ENCODE results near the gene CDKN2B. TPM values are rescaled to one million over a fixed set of nuclear protein-coding genes. Genes with fewer than 3 reads are reported as not detected.

The CDKN2B gene
- total and polyA plus RNA-seq, 2 of the 4 experiments (the other 2 are of a cell fraction): 3.6 to 8.2 TPM

DNA sequence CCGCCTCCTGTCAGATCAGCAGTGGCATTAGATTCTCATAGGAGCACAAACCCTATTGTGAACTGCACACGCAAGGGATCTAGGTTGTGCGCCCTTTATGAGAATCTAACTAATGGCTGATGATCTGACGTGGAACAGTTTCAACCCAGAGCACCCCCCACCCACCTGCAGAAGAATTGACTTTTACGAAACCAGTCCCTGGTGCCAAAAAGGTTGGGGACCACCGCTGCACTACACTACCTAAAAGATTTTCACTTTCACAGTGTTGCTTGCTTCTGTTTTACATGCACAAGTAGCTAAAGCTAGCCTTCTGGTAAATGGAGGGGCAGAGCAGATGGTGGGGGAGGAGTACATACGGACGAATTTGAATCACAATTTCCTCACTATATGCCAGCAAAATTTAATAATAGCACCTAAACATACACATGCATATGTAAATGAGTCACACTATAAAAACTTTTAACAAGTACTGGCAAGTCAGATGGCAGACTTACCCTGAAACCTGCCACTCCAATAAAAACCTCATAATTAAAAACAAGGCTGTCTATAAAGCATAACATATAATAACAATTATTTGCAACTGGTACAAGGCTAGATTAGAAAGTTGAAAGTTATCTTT lies 24.0 kb upstream of the CDKN2B start:
- peaks cover 2% of the 10 kb centered on the region for H3K9me1 ChIP-seq (ENCODE audit: insufficient read depth, low read length)
- no peak overlapping the region for H4K8ac ChIP-seq (ENCODE audit: low read depth in 2 of 2, low read length in 2 of 2)
- POLR2A ChIA-PET (ENCODE audit: unreplicated experiment): no interaction called here
- no peak overlapping the region for H2BK20ac ChIP-seq (ENCODE audit: low read depth, low read length)
- no peak overlapping the region for H3K9ac ChIP-seq (ENCODE audit: low read depth, low read length)
- no peak for ATAC-seq (ENCODE audit: low read depth)
- H3K79me1 ChIP-seq (ENCODE audit: low read depth in 1 of 2, low read length in 2 of 2): no peaks in the 10 kb centered on the region
- H4K20me1 ChIP-seq (ENCODE audit: insufficient read depth, low read length): no peaks in the 10 kb centered on the region
- H3K4me3 ChIP-seq (ENCODE audit: insufficient read depth, low read depth, low read length): no peak overlapping the region
- no peak overlapping the region for H4K5ac ChIP-seq (ENCODE audit: low read depth, low read length)
- H2BK120ac ChIP-seq (ENCODE audit: low read depth, low read length): no peak overlapping the region
- in situ Hi-C loops (cut with MboI; ENCODE audit: low sequenced_read_pairs): no loop called here
- no peaks in the 10 kb centered on the region for H3K9me3 ChIP-seq (ENCODE audit: control insufficient read depth, insufficient read depth, low read length)
- H3K36me3 ChIP-seq (ENCODE audit: control insufficient read depth, insufficient read depth, low read length): peaks cover 1% of the 10 kb centered on the region; the same call in 1 of the 2 replicates
- H3K4me1 ChIP-seq (ENCODE audit: control insufficient read depth, insufficient read depth, low read length): peaks cover 5% of the 10 kb centered on the region; the same call in 1 of the 2 replicates
- BruUV-seq (replicated peaks): no TSS peak
- CTCF ChIA-PET: no interaction called here
- H3K27ac ChIP-seq (ENCODE audit: insufficient read depth, low read length): no peak overlapping the region
- H2AFZ ChIP-seq (replicated peaks; ENCODE audit: low read length, poor library complexity): no peak overlapping the region
- no peak overlapping the region for H3K23ac ChIP-seq (ENCODE audit: low read depth, low read length)
- H3K27me3 ChIP-seq (ENCODE audit: control insufficient read depth, insufficient read depth, low read length): no peaks in the 10 kb centered on the region
- H3K4ac ChIP-seq (ENCODE audit: low read depth, low read length): no peak overlapping the region
- no peak overlapping the region for H4K91ac ChIP-seq (ENCODE audit: insufficient read depth, low read depth, low read length)
- no peak overlapping the region for H2BK5ac ChIP-seq (ENCODE audit: low read depth, low read length, poor library complexity, severe bottlenecking)
- dilution Hi-C loops (cut with HindIII; ENCODE audit: low sequenced_read_pairs, unreplicated experiment): no loop called here
- TF ChIP-seq, protein P1, sequence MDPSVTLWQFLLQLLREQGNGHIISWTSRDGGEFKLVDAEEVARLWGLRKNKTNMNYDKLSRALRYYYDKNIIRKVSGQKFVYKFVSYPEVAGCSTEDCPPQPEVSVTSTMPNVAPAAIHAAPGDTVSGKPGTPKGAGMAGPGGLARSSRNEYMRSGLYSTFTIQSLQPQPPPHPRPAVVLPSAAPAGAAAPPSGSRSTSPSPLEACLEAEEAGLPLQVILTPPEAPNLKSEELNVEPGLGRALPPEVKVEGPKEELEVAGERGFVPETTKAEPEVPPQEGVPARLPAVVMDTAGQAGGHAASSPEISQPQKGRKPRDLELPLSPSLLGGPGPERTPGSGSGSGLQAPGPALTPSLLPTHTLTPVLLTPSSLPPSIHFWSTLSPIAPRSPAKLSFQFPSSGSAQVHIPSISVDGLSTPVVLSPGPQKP (IDR thresholded peaks at IDR 0.05; ENCODE audit: borderline replicate concordance, low read depth, low read length): no peak
- no peak for TF ChIP-seq CEBPB (IDR thresholded peaks at IDR 0.05; ENCODE audit: low read depth, low read length)
- no peak for TF ChIP-seq MXI1 (IDR thresholded peaks at IDR 0.05; ENCODE audit: borderline replicate concordance, low read depth, low read length)
- no peak for TF ChIP-seq BHLHE40 (IDR thresholded peaks at IDR 0.05; ENCODE audit: low read depth, low read length)
- no peak for TF ChIP-seq RFX5 (IDR thresholded peaks at IDR 0.05; ENCODE audit: low read depth, low read length)
- no peak for TF ChIP-seq MAFK (IDR thresholded peaks at IDR 0.05; ENCODE audit: low read depth, low read length)
- TF ChIP-seq MAZ (IDR thresholded peaks at IDR 0.05; ENCODE audit: borderline replicate concordance, low read depth, low read length): no peak
- TF ChIP-seq, protein P2, sequence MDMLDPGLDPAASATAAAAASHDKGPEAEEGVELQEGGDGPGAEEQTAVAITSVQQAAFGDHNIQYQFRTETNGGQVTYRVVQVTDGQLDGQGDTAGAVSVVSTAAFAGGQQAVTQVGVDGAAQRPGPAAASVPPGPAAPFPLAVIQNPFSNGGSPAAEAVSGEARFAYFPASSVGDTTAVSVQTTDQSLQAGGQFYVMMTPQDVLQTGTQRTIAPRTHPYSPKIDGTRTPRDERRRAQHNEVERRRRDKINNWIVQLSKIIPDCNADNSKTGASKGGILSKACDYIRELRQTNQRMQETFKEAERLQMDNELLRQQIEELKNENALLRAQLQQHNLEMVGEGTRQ (IDR thresholded peaks at IDR 0.05; ENCODE audit: low read depth, low read length): no peak
- TF ChIP-seq, protein P3, sequence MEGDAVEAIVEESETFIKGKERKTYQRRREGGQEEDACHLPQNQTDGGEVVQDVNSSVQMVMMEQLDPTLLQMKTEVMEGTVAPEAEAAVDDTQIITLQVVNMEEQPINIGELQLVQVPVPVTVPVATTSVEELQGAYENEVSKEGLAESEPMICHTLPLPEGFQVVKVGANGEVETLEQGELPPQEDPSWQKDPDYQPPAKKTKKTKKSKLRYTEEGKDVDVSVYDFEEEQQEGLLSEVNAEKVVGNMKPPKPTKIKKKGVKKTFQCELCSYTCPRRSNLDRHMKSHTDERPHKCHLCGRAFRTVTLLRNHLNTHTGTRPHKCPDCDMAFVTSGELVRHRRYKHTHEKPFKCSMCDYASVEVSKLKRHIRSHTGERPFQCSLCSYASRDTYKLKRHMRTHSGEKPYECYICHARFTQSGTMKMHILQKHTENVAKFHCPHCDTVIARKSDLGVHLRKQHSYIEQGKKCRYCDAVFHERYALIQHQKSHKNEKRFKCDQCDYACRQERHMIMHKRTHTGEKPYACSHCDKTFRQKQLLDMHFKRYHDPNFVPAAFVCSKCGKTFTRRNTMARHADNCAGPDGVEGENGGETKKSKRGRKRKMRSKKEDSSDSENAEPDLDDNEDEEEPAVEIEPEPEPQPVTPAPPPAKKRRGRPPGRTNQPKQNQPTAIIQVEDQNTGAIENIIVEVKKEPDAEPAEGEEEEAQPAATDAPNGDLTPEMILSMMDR (conservative IDR thresholded peaks at IDR 0.05; ENCODE audit: low read depth, low read length): no peak
- no peak for TF ChIP-seq CHD1 (IDR thresholded peaks at IDR 0.05; ENCODE audit: low read depth, low read length)
- TF ChIP-seq SMC3 (IDR thresholded peaks at IDR 0.05; ENCODE audit: low read depth, low read length): no peak
- no peak for TF ChIP-seq NFE2L2 (IDR thresholded peaks at IDR 0.05; ENCODE audit: low read depth, low read length)
- no peak for TF ChIP-seq RCOR1 (IDR thresholded peaks at IDR 0.05; ENCODE audit: insufficient replicate concordance, low read length)
- TF ChIP-seq FOS (IDR thresholded peaks at IDR 0.05; ENCODE audit: low read depth, low read length): no peak
- TF ChIP-seq POLR2A (IDR thresholded peaks at IDR 0.05; ENCODE audit: low read depth, low read length): no peak
- H3K18ac ChIP-seq (ENCODE audit: low read depth, low read length): no peak overlapping the region
- DNase-seq: no peak
- no peak overlapping the region for H2AK5ac ChIP-seq (ENCODE audit: low read depth, low read length)
- no peak overlapping the region for H2AK9ac ChIP-seq (replicated peaks; ENCODE audit: low read depth, low read length, poor library complexity)
- 83% methylated on average over 1 of the region's 8 CpGs; no CpG with 5 or more reads in 1 of the 2 experiments for WGBS, 2 experiments (ENCODE audit: extremely low coverage in 2 of 2, insufficient read length in 1 of 2)
- H3K14ac ChIP-seq (replicated peaks; ENCODE audit: low read depth, low read length): no peak overlapping the region
- H2BK15ac ChIP-seq (ENCODE audit: low read depth, low read length): no peak overlapping the region
- H3K56ac ChIP-seq (ENCODE audit: extremely low read depth, insufficient read depth, low read length): no peak overlapping the region
- intact Hi-C loops (cut with micrococcal nuclease): no loop called here
- H3K4me2 ChIP-seq (ENCODE audit: low read depth, low read length): no peak overlapping the region

Measured in IMR-90 (cell line).